Stimulated activated CD4-positive, alpha-beta T cell treated with anti-CD3 and anti-CD28 coated beads, Interleukin-15, amount 100 ng/mL, for 48 hours (primary cell): ENCODE measurements around the gene CDC34.

ENCODE experiments used
- DNase-seq, 2 donors: peaks; one replicate each; pipeline ENCODE4 v3.0.0-alpha.2; 2020; ENCODE audit warnings: low read depth in 2 of 2

Gene CDC34

GRCh38 chr19:497869-498510, 33.6 kb upstream of the CDC34 start:
- DNase-seq: no peak

- no peak for DNase-seq
These were observed 33.1 kb upstream of the CDC34 start for GRCh38 chr19:498511-498891.

- DNase-seq: no peak
These were observed 32.5 kb upstream of the CDC34 start for GRCh38 chr19:498977-499623.

- DNase-seq: no peak
These were observed 29.9 kb upstream of the CDC34 start for GRCh38 chr19:501646-502045.

- DNase-seq: no peak
These were observed 26.9 kb upstream of the CDC34 start for GRCh38 chr19:504616-505015.

GRCh38 chr19:506404-507285, 24.9 kb upstream of the CDC34 start:
- peak; percentile 89 to 95 for DNase-seq

- peak; percentile 78 to 83 for DNase-seq
These were observed 24.0 kb upstream of the CDC34 start, which contains the start of gene TPGS1 for GRCh38 chr19:507286-508203. TPGS1 (plus strand) TSS chr19:507497; CDS start chr19:507507, 10 bp downstream.

GRCh38 chr19:508204-509150, 23.1 kb upstream of the CDC34 start:
- DNase-seq: no peak

GRCh38 chr19:510606-511100, 20.9 kb upstream of the CDC34 start:
- peak; percentile 92 to 95 for DNase-seq

- DNase-seq: peak in 1 of 2 donors; percentile 60
These were observed 20.3 kb upstream of the CDC34 start for GRCh38 chr19:511101-511851.

GRCh38 chr19:512547-513365, 18.8 kb upstream of the CDC34 start:
- no peak for DNase-seq

GRCh38 chr19:513368-514165, 18.0 kb upstream of the CDC34 start:
- DNase-seq: no peak

GRCh38 chr19:514166-514663, 17.3 kb upstream of the CDC34 start:
- no peak for DNase-seq

- no peak for DNase-seq
These were observed 13.6 kb upstream of the CDC34 start for GRCh38 chr19:517721-518597.

GRCh38 chr19:518598-519231, 12.8 kb upstream of the CDC34 start:
- DNase-seq: peak in 1 of 2 donors; percentile 42

GRCh38 chr19:519449-519865, 12.1 kb upstream of the CDC34 start:
- no peak for DNase-seq
